GM19351 (cell line): ENCODE data around the gene OR2T29.
"Not testable (repeated sequence)": the region's sequence is repeated elsewhere in the genome, so short reads cannot be mapped to it uniquely, and the experiment has no call there.

Experiments
- ATAC-seq: cut with Tn5 transposase; IDR thresholded peaks from one replicate; pipeline ENCODE4 v1.9.1; 2021; ENCODE audit warnings: mild to moderate bottlenecking, moderate library complexity; ENCODE audit not compliant: unreplicated experiment

OR2T29 gene

GRCh38 chr1:248562672-248563071, at the start of gene OR2T29:
TSS of gene OR2T29 (minus strand) at chr1:248562772. CDS start at chr1:248559491, 3,281 bp downstream.
- ATAC-seq: not testable (repeated sequence)

- no peak for ATAC-seq
Observed at GRCh38 chr1:248611883-248612414, 49.4 kb upstream of the OR2T29 start.

GRCh38 chr1:248610301-248610700, 47.7 kb upstream of the OR2T29 start:
- ATAC-seq: no peak

GRCh38 chr1:248599396-248599795, 36.8 kb upstream of the OR2T29 start:
- no peak for ATAC-seq

- ATAC-seq: no peak
Observed at GRCh38 chr1:248597589-248597988, 35.0 kb upstream of the OR2T29 start, which contains the start of gene OR2T10. TSS of gene OR2T10 (minus strand) at chr1:248597700. CDS start at chr1:248593768, 3,932 bp downstream.

- ATAC-seq: no peak
Observed at GRCh38 chr1:248596615-248597014, 34.0 kb upstream of the OR2T29 start.

- no peak for ATAC-seq
Observed at GRCh38 chr1:248593226-248593625, 30.7 kb upstream of the OR2T29 start.

GRCh38 chr1:248592655-248593054, 30.1 kb upstream of the OR2T29 start:
- ATAC-seq: no peak

- ATAC-seq: no peak
Observed at GRCh38 chr1:248590055-248590454, 27.5 kb upstream of the OR2T29 start.

- no peak for ATAC-seq
Observed at GRCh38 chr1:248589334-248589733, 26.8 kb upstream of the OR2T29 start.

GRCh38 chr1:248585266-248585665, 22.7 kb upstream of the OR2T29 start:
- no peak for ATAC-seq

GRCh38 chr1:248576260-248576980, 13.8 kb upstream of the OR2T29 start:
- no peak for ATAC-seq

- ATAC-seq: not testable (repeated sequence)
Observed at GRCh38 chr1:248574657-248575056, 12.1 kb upstream of the OR2T29 start, which contains the start of gene OR2T34. TSS of gene OR2T34 (minus strand) at chr1:248574757. CDS start at chr1:248574757, 0 bp downstream.

GRCh38 chr1:248573856-248574255, 11.3 kb upstream of the OR2T29 start:
- ATAC-seq: not testable (repeated sequence)

- ATAC-seq: peak; percentile 91
Observed at GRCh38 chr1:248572049-248572448, 9.5 kb upstream of the OR2T29 start.

GRCh38 chr1:248570811-248571210, 8.2 kb upstream of the OR2T29 start:
- ATAC-seq: not testable (repeated sequence)

GRCh38 chr1:248569049-248569448, 6.5 kb upstream of the OR2T29 start:
- not testable (repeated sequence) for ATAC-seq

GRCh38 chr1:248565530-248566373, 3.2 kb upstream of the OR2T29 start:
- ATAC-seq: peak; percentile 72

- ATAC-seq: not testable (repeated sequence)
Observed at GRCh38 chr1:248551027-248551426, 11.5 kb downstream of the OR2T29 start.

GRCh38 chr1:248547383-248547782, 15.2 kb downstream of the OR2T29 start:
- ATAC-seq: not testable (repeated sequence)

GRCh38 chr1:248537449-248537848, 25.1 kb downstream of the OR2T29 start:
- ATAC-seq: peak; percentile 78
